ENCODE measurements around the gene SPAG16. TPM values are rescaled to one million over a fixed set of nuclear protein-coding genes. Genes with fewer than 3 reads are reported as not detected.
"Not testable (repeated sequence)": the region's sequence is repeated elsewhere in the genome, so short reads cannot be mapped to it uniquely, and the experiment has no call there.

Gene SPAG16
- total RNA-seq, 3 donors from 2014 or later = 25.3 to 42.0 (median 41.7) TPM

- H3K27me3 ChIP-seq = no peaks in the 10 kb centered on the region
Observed at GRCh38 chr2:213265679-213266078, 18.6 kb upstream of the SPAG16 start.

GRCh38 chr2:213266421-213266820 lies 17.8 kb upstream of the SPAG16 start:
- H3K36me3 ChIP-seq = no peaks in the 10 kb centered on the region
- no peak for TF ChIP-seq POLR2AphosphoS5 (IDR thresholded peaks at IDR 0.05)
- no peak for TF ChIP-seq POLR2A (IDR thresholded peaks at IDR 0.05)
- no peak for TF ChIP-seq CTCF (IDR thresholded peaks at IDR 0.05)
- no peak overlapping the region for H3K4me3 ChIP-seq
- intact Hi-C loops (cut with DNase I; ENCODE audit: low total_unique reads) = no loop called here
- H3K4me1 ChIP-seq = no peaks in the 10 kb centered on the region
- no peak for DNase-seq (ENCODE audit: low spot score in 2 of 2)
- no peak overlapping the region for H3K27ac ChIP-seq
- no peaks in the 10 kb centered on the region for H3K27me3 ChIP-seq
- H3K9me3 ChIP-seq = no peaks in the 10 kb centered on the region

More at GRCh38 chr2:213265679-213266078, 18.6 kb upstream of the SPAG16 start:
- no peak overlapping the region for H3K4me3 ChIP-seq
- no peaks in the 10 kb centered on the region for H3K4me1 ChIP-seq
- intact Hi-C loops (cut with DNase I; ENCODE audit: low total_unique reads) = no loop called here
- no peak for DNase-seq (ENCODE audit: low spot score in 2 of 2)
- TF ChIP-seq POLR2A (IDR thresholded peaks at IDR 0.05) (no peak), CTCF (IDR thresholded peaks at IDR 0.05) (no peak), POLR2AphosphoS5 (IDR thresholded peaks at IDR 0.05) (no peak)
- no peak overlapping the region for H3K27ac ChIP-seq
- H3K36me3 ChIP-seq = no peaks in the 10 kb centered on the region
- H3K9me3 ChIP-seq = no peaks in the 10 kb centered on the region

- intact Hi-C loops (cut with DNase I; ENCODE audit: low total_unique reads) = no loop called here
- H3K27me3 ChIP-seq = no peaks in the 10 kb centered on the region
- H3K36me3 ChIP-seq = no peaks in the 10 kb centered on the region
- peaks cover 2 to 3% of the 10 kb centered on the region in 2 donors for H3K9me3 ChIP-seq
- DNase-seq (ENCODE audit: low spot score in 2 of 2) = no peak
- H3K4me3 ChIP-seq = no peak overlapping the region
- no peaks in the 10 kb centered on the region for H3K4me1 ChIP-seq
- TF ChIP-seq CTCF (IDR thresholded peaks at IDR 0.05) = no peak
- TF ChIP-seq POLR2AphosphoS5 (IDR thresholded peaks at IDR 0.05) = no peak
- no peak for TF ChIP-seq POLR2A (IDR thresholded peaks at IDR 0.05)
- no peak overlapping the region for H3K27ac ChIP-seq
Observed at GRCh38 chr2:213271947-213272346, 12.3 kb upstream of the SPAG16 start.

GRCh38 chr2:213274143-213274542 lies 10.1 kb upstream of the SPAG16 start:
- DNase-seq (ENCODE audit: low spot score in 2 of 2) = no peak
- H3K27ac ChIP-seq = no peak overlapping the region
- no peaks in the 10 kb centered on the region for H3K36me3 ChIP-seq
- H3K9me3 ChIP-seq = peaks cover 7 to 12% of the 10 kb centered on the region in 2 donors
- H3K27me3 ChIP-seq = no peaks in the 10 kb centered on the region
- no peaks in the 10 kb centered on the region for H3K4me1 ChIP-seq
- intact Hi-C loops (cut with DNase I; ENCODE audit: low total_unique reads) = no loop called here
- no peak overlapping the region for H3K4me3 ChIP-seq
- TF ChIP-seq POLR2A (IDR thresholded peaks at IDR 0.05) = no peak
- no peak for TF ChIP-seq POLR2AphosphoS5 (IDR thresholded peaks at IDR 0.05)
- TF ChIP-seq CTCF (IDR thresholded peaks at IDR 0.05) = no peak

GRCh38 chr2:213275265-213275664 lies 9.0 kb upstream of the SPAG16 start:
- intact Hi-C loops (cut with DNase I; ENCODE audit: low total_unique reads) = no loop called here
- TF ChIP-seq POLR2A (IDR thresholded peaks at IDR 0.05) (no peak), CTCF (IDR thresholded peaks at IDR 0.05) (no peak), POLR2AphosphoS5 (IDR thresholded peaks at IDR 0.05) (no peak)
- no peak overlapping the region for H3K27ac ChIP-seq
- no peak for DNase-seq (ENCODE audit: low spot score in 2 of 2)
- H3K9me3 ChIP-seq = peaks cover 7 to 12% of the 10 kb centered on the region in 2 donors
- H3K36me3 ChIP-seq = no peaks in the 10 kb centered on the region
- H3K4me3 ChIP-seq = no peak overlapping the region
- H3K27me3 ChIP-seq = no peaks in the 10 kb centered on the region
- no peaks in the 10 kb centered on the region for H3K4me1 ChIP-seq

GRCh38 chr2:213277134-213277533 lies 7.1 kb upstream of the SPAG16 start:
- H3K27me3 ChIP-seq; H3K4me1 ChIP-seq; H3K36me3 ChIP-seq; intact Hi-C loops (cut with DNase I; ENCODE audit: low total_unique reads); H3K4me3 ChIP-seq; H3K27ac ChIP-seq; DNase-seq (ENCODE audit: low spot score in 2 of 2): not testable (repeated sequence)
- H3K9me3 ChIP-seq = peaks cover 7 to 12% of the 10 kb centered on the region in 2 donors

Data from breast epithelium (tissue), 4 donors.